Heart right ventricle (tissue), 16 donors: ENCODE results near the gene MAGOH. TPM values are rescaled to one million over a fixed set of nuclear protein-coding genes. Genes with fewer than 3 reads are reported as not detected.

Experiments
- ATAC-seq, 8 donors: fragments of 200-7000 bp; cut with Tn5 transposase; one replicate each; pipeline ENCODE4 v1.9.1; 2020; ENCODE audit warnings: mild to moderate bottlenecking in 8 of 8, moderate library complexity in 8 of 8, moderate number of reproducible peaks in 1 of 8
- DNase-seq, 2 donors: peaks; one replicate each; pipeline ENCODE4 v3.0.0-alpha.2; 2020
- H3K27ac ChIP-seq, 10 donors: fragments of 200-600 bp; sonication (generic) in 2 of 10; one replicate each; pipeline versions ENCODE4 v1.5.0 to v1.8.0; 2020 to 2022; ENCODE audit warnings: mild to moderate bottlenecking in 3 of 10
- H3K27me3 ChIP-seq, 7 donors: fragments of 200-600 bp; one replicate each; pipeline ENCODE4 v1.8.0; 2021 to 2022; ENCODE audit warnings: mild to moderate bottlenecking in 2 of 7
- H3K36me3 ChIP-seq, 9 donors: fragments of 200-600 bp; sonication (generic) in 1 of 9; one replicate each; pipeline versions ENCODE4 v1.5.0 to v1.8.0; 2020 to 2022; ENCODE audit warnings: mild to moderate bottlenecking in 2 of 9
- H3K4me1 ChIP-seq, 9 donors: fragments of 200-600 bp; sonication (generic) in 1 of 9; one replicate each; pipeline versions ENCODE4 v1.5.0 to v1.8.0; 2020 to 2022; ENCODE audit warnings: mild to moderate bottlenecking in 4 of 9
- H3K4me3 ChIP-seq, 10 donors: fragments of 200-600 bp; sonication (generic) in 2 of 10; one replicate each; pipeline versions ENCODE4 v1.5.0 to v1.8.0; 2020 to 2022; ENCODE audit warnings: mild to moderate bottlenecking in 7 of 10, moderate library complexity in 2 of 10
- H3K9me3 ChIP-seq, 11 donors: fragments of 200-600 bp in 10 of 11; sonication (generic) in 2 of 11; one replicate each; pipeline versions ENCODE4 v1.5.0 to v1.8.0; 2013 to 2022; ENCODE audit warnings: mild to moderate bottlenecking in 2 of 11, control low read depth in 1 of 11, moderate library complexity in 1 of 11
- CTCF ChIP-seq, 9 donors: fragments of 200-600 bp; sonication (generic) in 2 of 9; IDR thresholded peaks; one replicate each; pipeline versions ENCODE4 v1.5.0 to v1.8.0; 2021 to 2022; ENCODE audit warnings: antibody characterized with exemption in 9 of 9, mild to moderate bottlenecking in 5 of 9, moderate library complexity in 1 of 9
- WGBS, 2 donors: extraction: QIAGEN DNeasy Blood & Tissue Kit; methylation state at CpG; one replicate each; pipeline ENCODE4 v1.1.7; 2013; ENCODE audit warnings: inconsistent platforms in 1 of 2; 5-methylcytosine and 5-hydroxymethylcytosine counted together
- intact Hi-C, 10 donors: fragments of 100-400 bp; cut with DNase I; formaldehyde crosslinking; loops; one replicate each; pipeline versions ENCODE4 v1.11.1 to v1.14.2; 2022
- polyA plus RNA-seq, 2 donors: library from polyadenylated mRNA; stranded (reverse); fragments of 200-250 nt; gene quantifications; one replicate each; pipeline ENCODE4 v1.2.3, GENCODE V29; 2013
- total RNA-seq, 10 donors: library from RNA; stranded (reverse); fragmentation: NEBNext Ultra II Directional in 3 of 10; extraction: Animal tissue kit (Norgen Biotek cat#: 25700) in 3 of 10; gene quantifications; one replicate each; pipeline versions ENCODE4 v1.2.1 to v1.2.4, GENCODE V29; 2021 to 2023
- donor health status: Arrhythmogenic right ventricular cardiomyopathy.
- donor health status: ischemic (EF 13 %, LVEDD 7.1; RV severe dilation, severe dysfunction).
- donor health status: healthy with polysubstance abuse.
- donor health status: DM: no; HTN: yes; CAD: no.
- donor health status: DM: no; HTN: no; CAD: no.
- donor health status: ischemic (EF 25% LVEDD 6.9; RV normal size, moderate dysfunction).
- donor health status: ischemic (EF 25% LVEDD 5.7; RV mildly dilated, moderate dysfunction).
- donor health status: healthy.
- donor health status: DM: yes; HTN: yes; CAD: no.
- donor health status: Ischemic cardiomyopathy.
- donor health status: ischemic (EF 35%, LVEDD 5.7; RV mildly dilated, moderate dysfunction).
- donor health status: nonischemic (EF 11% LVEDD 7.7; RV severe dilation, severe dysfunction).
- donor health status: DM: yes; HTN: yes; CAD: no.
- donor health status: PGD.
- donor health status: ischemic (EF 29% LVEDD 5.4; RV normal size, mild dysfunction).
- donor health status: nonischemic (EF 23%, LVEDD 6.1; RV moderate dilation, normal function).

MAGOH gene
- total and polyA plus RNA-seq, 12 donors, result 17.3 to 67.3 (median 22.9) TPM

GRCh38 chr1:53183095-53183990 is 55.0 kb downstream of the MAGOH start:
- peaks cover 0 to 4% (median 0%) of the 10 kb centered on the region in 11 donors for H3K9me3 ChIP-seq
- intact Hi-C loops, result loop anchor here in 7 of 10 donors (5.0 to 10.0 kb wide), 8 partner anchors 119 to 489 kb away; partner anchors contain the start of genes COA7 (in 3 of the 7), ECHDC2 (in 2 of the 7), PODN (in 2 of the 7) and SCP2 (in 2 of the 7)
- ATAC-seq (peak in 4 of 8 donors; percentile 42 to 63 (median 50)), DNase-seq (no peak)
- peak overlapping the region in 4 of 10 donors; percentile 3 to 39 (median 34) for H3K27ac ChIP-seq
- H3K4me3 ChIP-seq, result no peak overlapping the region
- no peaks in the 10 kb centered on the region for H3K36me3 ChIP-seq
- H3K27me3 ChIP-seq, result peaks cover 0 to 2% (median 0%) of the 10 kb centered on the region in 7 donors
- WGBS, 2 donors, result 73 to 75% methylated on average over 6 of the region's 6 CpGs
- TF ChIP-seq CTCF (IDR thresholded peaks at IDR 0.05), result no peak
- peaks cover 0 to 19% (median 4%) of the 10 kb centered on the region in 9 donors for H3K4me1 ChIP-seq

- intact Hi-C loops, result loop anchor here in 7 of 10 donors (5.0 to 10.0 kb wide), 8 partner anchors 118 to 488 kb away; partner anchors contain the start of genes COA7 (in 3 of the 7), ECHDC2 (in 2 of the 7), PODN (in 2 of the 7) and SCP2 (in 2 of the 7)
- ATAC-seq, result peak in 1 of 8 donors; percentile 4
Observed at GRCh38 chr1:53182716-53183094, 55.6 kb downstream of the MAGOH start.

GRCh38 chr1:53182111-53182593 is 56.2 kb downstream of the MAGOH start:
- intact Hi-C loops, result loop anchor here in 7 of 10 donors (5.0 to 10.0 kb wide), 8 partner anchors 117 to 487 kb away; partner anchors contain the start of genes COA7 (in 3 of the 7), ECHDC2 (in 2 of the 7), PODN (in 2 of the 7) and SCP2 (in 2 of the 7)

More at GRCh38 chr1:53182716-53183094, 55.6 kb downstream of the MAGOH start:
- Histone ChIP-seq H3K27ac (peak overlapping the region in 4 of 10 donors; percentile 3 to 39 (median 34)), H3K4me1 (peaks cover 0 to 19% (median 4%) of the 10 kb centered on the region in 9 donors), H3K36me3 (no peaks in the 10 kb centered on the region), H3K9me3 (peaks cover 0 to 4% (median 0%) of the 10 kb centered on the region in 11 donors), H3K4me3 (no peak overlapping the region), H3K27me3 (peaks cover 0 to 2% (median 0%) of the 10 kb centered on the region in 7 donors)
- 74 to 75% methylated on average over 3 of the region's 3 CpGs for WGBS, 2 donors
- no peak for TF ChIP-seq CTCF (IDR thresholded peaks at IDR 0.05)
- no peak for DNase-seq

More at GRCh38 chr1:53182111-53182593, 56.2 kb downstream of the MAGOH start:
- no peaks in the 10 kb centered on the region for H3K27me3 ChIP-seq
- H3K27ac ChIP-seq, result peak overlapping the region in 3 of 10 donors; percentile 3 to 36 (median 33)
- peak in 7 of 8 donors; percentile 50 to 84 (median 73) for ATAC-seq
- no peaks in the 10 kb centered on the region for H3K36me3 ChIP-seq
- peak; percentile 85 to 94 (median 91) for TF ChIP-seq CTCF (IDR thresholded peaks at IDR 0.05)
- 15 to 19% methylated on average over 16 of the region's 16 CpGs for WGBS, 2 donors
- H3K4me1 ChIP-seq, result peaks cover 0 to 24% (median 4%) of the 10 kb centered on the region in 9 donors
- H3K4me3 ChIP-seq, result no peak overlapping the region
- H3K9me3 ChIP-seq, result peaks cover 0 to 4% (median 0%) of the 10 kb centered on the region in 11 donors
- DNase-seq, result peak; percentile 79 to 81
